HL-60 (cell line): ENCODE measurements around the gene BNIP5.

ENCODE experiments used
- CTCF ChIP-seq: IDR thresholded peaks from one replicate; pipeline ENCODE4 v1.5.1; 2011; ENCODE audit warnings: low read length, control low read depth, inconsistent platforms; ENCODE audit not compliant: insufficient read depth
- POLR2AphosphoS5 ChIP-seq: IDR thresholded peaks from 2 replicates; pipeline ENCODE4 v1.6.1; 2012; ENCODE audit warnings: low read depth
- REST ChIP-seq: IDR thresholded peaks from 2 replicates; pipeline ENCODE4 v1.6.1; 2012; ENCODE audit warnings: low read depth; ENCODE audit not compliant: insufficient replicate concordance

GRCh38 chr6:36306375-36306774 lies 30.3 kb downstream of the BNIP5 start:
- no peak for TF ChIP-seq CTCF
- TF ChIP-seq REST, result no peak
- no peak for TF ChIP-seq POLR2AphosphoS5
